ENCODE data around the gene YWHAB.

The YWHAB gene

GRCh38 chr20:44885392-44886265 is at the start of gene YWHAB:
YWHAB (plus strand) TSS chr20:44885705; CDS start chr20:44901534, 15,829 bp downstream.
- no peak for TF ChIP-seq CTCF (IDR thresholded peaks at IDR 0.05; ENCODE audit: low read depth, low read length)
- H3K4me3 ChIP-seq (ENCODE audit: low read depth, low read length), result peak within 1 kb of the TSS; percentile 100

DNA sequence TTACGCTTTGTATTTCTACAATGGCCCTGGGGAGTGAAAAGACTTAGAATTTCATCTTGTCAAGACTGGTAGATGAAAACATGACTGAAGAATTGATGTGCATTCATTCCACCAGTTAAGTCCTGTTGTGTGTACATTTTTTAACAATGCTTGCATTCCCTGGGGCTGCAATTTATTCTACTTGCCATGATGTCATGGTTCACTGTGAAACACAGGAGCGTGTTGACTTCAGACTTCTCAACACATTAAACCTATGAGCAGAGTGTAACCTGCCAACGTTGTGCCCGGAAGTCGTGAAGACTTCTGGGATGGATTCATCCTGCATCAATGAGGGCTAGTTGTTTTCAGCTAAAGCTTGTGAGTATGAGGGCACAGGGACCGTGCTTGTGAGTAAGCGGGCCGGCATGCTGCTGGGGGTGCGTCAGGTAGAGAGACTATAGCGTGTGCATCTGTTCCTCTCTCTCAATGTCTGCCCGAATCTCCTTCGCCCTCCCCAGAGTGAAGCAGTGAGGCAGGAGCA is 48.8 kb upstream of the YWHAB start:
- no peak for TF ChIP-seq CTCF (IDR thresholded peaks at IDR 0.05; ENCODE audit: low read depth, low read length)
- no peak overlapping the region for H3K4me3 ChIP-seq (ENCODE audit: low read depth, low read length)

DNA sequence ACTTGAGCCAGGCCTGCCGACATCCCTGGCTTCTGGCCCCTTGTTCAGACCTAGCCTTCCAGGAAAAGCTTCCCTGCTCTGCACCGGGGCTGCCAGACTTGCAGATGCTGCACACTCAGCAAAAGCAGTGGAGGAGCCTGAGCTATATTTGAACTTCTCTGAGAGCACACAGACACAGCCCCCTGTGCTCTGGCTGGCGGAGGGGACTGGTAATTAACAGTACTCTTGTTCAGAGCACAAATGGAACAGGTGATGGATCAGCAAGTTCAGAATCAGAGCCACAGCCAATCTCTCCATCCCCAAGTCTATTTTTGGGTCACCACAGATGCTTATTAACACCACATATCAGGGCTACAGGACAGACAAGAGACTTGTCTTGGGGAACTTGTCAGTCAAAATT is 47.6 kb upstream of the YWHAB start:
- H3K4me3 ChIP-seq (ENCODE audit: low read depth, low read length), result no peak overlapping the region
- TF ChIP-seq CTCF (IDR thresholded peaks at IDR 0.05; ENCODE audit: low read depth, low read length), result no peak

GRCh38 chr20:44838521-44838920 is 47.0 kb upstream of the YWHAB start:
- H3K4me3 ChIP-seq (ENCODE audit: low read depth, low read length), result no peak overlapping the region
- no peak for TF ChIP-seq CTCF (IDR thresholded peaks at IDR 0.05; ENCODE audit: low read depth, low read length)

DNA sequence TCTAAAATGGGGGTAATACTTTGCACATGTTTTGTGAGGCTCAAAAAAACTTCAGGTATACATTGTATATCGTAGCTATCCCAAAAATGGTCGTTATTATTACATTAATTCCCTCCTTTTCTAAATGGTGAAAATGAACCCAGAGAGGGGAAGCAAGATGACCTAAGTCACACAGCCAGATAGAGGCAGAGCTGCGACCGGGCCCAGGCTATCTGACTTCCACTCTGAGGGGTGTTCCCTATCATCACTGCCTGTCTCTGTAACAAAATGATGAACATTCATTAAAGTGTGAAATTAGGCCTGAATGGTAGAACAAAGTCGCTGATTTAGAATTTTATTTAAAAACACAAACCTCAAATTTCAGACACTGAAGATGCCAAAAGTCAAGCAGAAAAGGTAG is 46.0 kb upstream of the YWHAB start:
- TF ChIP-seq CTCF (IDR thresholded peaks at IDR 0.05; ENCODE audit: low read depth, low read length), result no peak
- no peak overlapping the region for H3K4me3 ChIP-seq (ENCODE audit: low read depth, low read length)

GRCh38 chr20:44840826-44841225 is 44.7 kb upstream of the YWHAB start:
- TF ChIP-seq CTCF (IDR thresholded peaks at IDR 0.05; ENCODE audit: low read depth, low read length), result no peak
- H3K4me3 ChIP-seq (ENCODE audit: low read depth, low read length), result no peak overlapping the region

GRCh38 chr20:44841955-44842354 is 43.5 kb upstream of the YWHAB start:
- no peak for TF ChIP-seq CTCF (IDR thresholded peaks at IDR 0.05; ENCODE audit: low read depth, low read length)
- no peak overlapping the region for H3K4me3 ChIP-seq (ENCODE audit: low read depth, low read length)
